Hepatocyte (in vitro differentiated cells): ENCODE results near the gene TRAPPC3. TPM values are rescaled to one million over a fixed set of nuclear protein-coding genes. Genes with fewer than 3 reads are reported as not detected.

Experiments
- DNase-seq: peaks from one replicate; pipeline ENCODE4 v3.0.0-alpha.2; 2016; ENCODE audit warnings: low spot score
- H2AFZ ChIP-seq: fragments of 200-600 bp; sonication (generic); 2 replicates; pipeline ENCODE4 v1.6.0; 2016; ENCODE audit warnings: antibody characterized with exemption, mild to moderate bottlenecking
- H3K27ac ChIP-seq: fragments of 200-600 bp; sonication (generic); 2 replicates; pipeline ENCODE4 v1.5.1; 2016; ENCODE audit warnings: mild to moderate bottlenecking
- H3K27me3 ChIP-seq: fragments of 200-600 bp; sonication (generic); 2 replicates; pipeline ENCODE4 v1.6.1; 2016
- H3K36me3 ChIP-seq: fragments of 200-600 bp; sonication (generic); replicated peaks from 2 replicates; pipeline ENCODE4 v1.5.1; 2016; ENCODE audit warnings: low read depth; ENCODE audit not compliant: insufficient read depth
- H3K4me1 ChIP-seq: fragments of 200-600 bp; sonication (generic); 2 replicates; pipeline ENCODE4 v1.5.1; 2016; ENCODE audit warnings: mild to moderate bottlenecking, moderate library complexity; ENCODE audit not compliant: insufficient read depth
- H3K4me2 ChIP-seq: fragments of 200-600 bp; sonication (generic); 2 replicates; pipeline ENCODE4 v1.6.0; 2016
- H3K4me3 ChIP-seq: fragments of 200-600 bp; sonication (generic); 2 replicates; pipeline ENCODE4 v1.5.1; 2016; ENCODE audit warnings: mild to moderate bottlenecking
- H3K79me2 ChIP-seq: fragments of 200-600 bp; sonication (generic); 2 replicates; pipeline ENCODE4 v1.6.0; 2017; ENCODE audit warnings: mild to moderate bottlenecking
- H3K9me2 ChIP-seq: fragments of 200-600 bp; sonication (generic); replicated peaks from 2 replicates; pipeline ENCODE4 v1.6.0; 2017; ENCODE audit warnings: mild to moderate bottlenecking; ENCODE audit not compliant: insufficient read depth
- H3K9me3 ChIP-seq: fragments of 200-600 bp; sonication (generic); 2 replicates; pipeline ENCODE4 v1.5.1; 2016; ENCODE audit warnings: low read depth, mild to moderate bottlenecking
- H4K20me1 ChIP-seq: fragments of 200-600 bp; sonication (generic); 2 replicates; pipeline ENCODE4 v1.6.0; 2016; ENCODE audit warnings: mild to moderate bottlenecking; ENCODE audit not compliant: insufficient read depth, poor library complexity, severe bottlenecking
- EZH2 ChIP-seq: fragments of 200-600 bp; sonication (generic); IDR thresholded peaks from 2 replicates; pipeline ENCODE4 v1.6.1; 2016; ENCODE audit warnings: antibody characterized with exemption, mild to moderate bottlenecking, borderline replicate concordance
- EZH2phosphoT487 ChIP-seq: fragments of 200-600 bp; sonication (generic); IDR thresholded peaks from one replicate; pipeline ENCODE4 v1.6.1; 2018; ENCODE audit warnings: antibody characterized with exemption, mild to moderate bottlenecking, low read depth, moderate library complexity; ENCODE audit not compliant: unreplicated experiment, severe bottlenecking
- WGBS: methylation state at CpG from one replicate; pipeline ENCODE4 v1.1.6; 2016; ENCODE audit warnings: low lambda C conversion rate; ENCODE audit errors: missing lambda C conversion rate; 5-methylcytosine and 5-hydroxymethylcytosine counted together
- polyA plus RNA-seq: library from polyadenylated mRNA; unstranded; fragments of >200 nt; fragmentation: Nextera tagmentation; extraction: Ambion mirVana; gene quantifications from 2 replicates; pipeline ENCODE4 v1.2.1, GENCODE V29; 2016
- small RNA-seq: library from RNA; depleted of rRNA; stranded (forward); fragments of <200 nt; gene quantifications from one replicate; pipeline ENCODE3, GENCODE V24; 2014
- total RNA-seq: library from RNA; depleted of rRNA; stranded (reverse); fragments of >200 nt; gene quantifications from 2 replicates; pipeline ENCODE4 v1.2.3, GENCODE V29; 2014
- TF ChIP-seq, protein P1 (sequence below): fragments of 200-600 bp; sonication (generic); IDR thresholded peaks from 2 replicates; pipeline ENCODE4 v1.5.1; 2016; ENCODE audit warnings: antibody characterized with exemption, mild to moderate bottlenecking; ENCODE audit not compliant: poor library complexity

The TRAPPC3 gene
- total and polyA plus RNA-seq, 2 experiments from 2014 or later, result 128 to 131 TPM

GRCh38 chr1:36087233-36088123 lies 61.8 kb downstream of the TRAPPC3 start:
- Histone ChIP-seq H3K9me3 (no peaks in the 10 kb centered on the region), H3K36me3 (no peaks in the 10 kb centered on the region), H3K4me1 (peaks cover 19% of the 10 kb centered on the region), H3K27me3 (no peaks in the 10 kb centered on the region), H3K27ac (no peak overlapping the region), H3K4me3 (no peak overlapping the region), H2AFZ (no peak overlapping the region), H3K79me2 (peaks cover 27% of the 10 kb centered on the region), H4K20me1 (peaks cover 3% of the 10 kb centered on the region), H3K4me2 (no peak overlapping the region), H3K9me2 (no peaks in the 10 kb centered on the region)
- 93% methylated on average over 28 of the region's 31 CpGs for WGBS
- no peak for TF ChIP-seq EZH2
- TF ChIP-seq, protein P1, sequence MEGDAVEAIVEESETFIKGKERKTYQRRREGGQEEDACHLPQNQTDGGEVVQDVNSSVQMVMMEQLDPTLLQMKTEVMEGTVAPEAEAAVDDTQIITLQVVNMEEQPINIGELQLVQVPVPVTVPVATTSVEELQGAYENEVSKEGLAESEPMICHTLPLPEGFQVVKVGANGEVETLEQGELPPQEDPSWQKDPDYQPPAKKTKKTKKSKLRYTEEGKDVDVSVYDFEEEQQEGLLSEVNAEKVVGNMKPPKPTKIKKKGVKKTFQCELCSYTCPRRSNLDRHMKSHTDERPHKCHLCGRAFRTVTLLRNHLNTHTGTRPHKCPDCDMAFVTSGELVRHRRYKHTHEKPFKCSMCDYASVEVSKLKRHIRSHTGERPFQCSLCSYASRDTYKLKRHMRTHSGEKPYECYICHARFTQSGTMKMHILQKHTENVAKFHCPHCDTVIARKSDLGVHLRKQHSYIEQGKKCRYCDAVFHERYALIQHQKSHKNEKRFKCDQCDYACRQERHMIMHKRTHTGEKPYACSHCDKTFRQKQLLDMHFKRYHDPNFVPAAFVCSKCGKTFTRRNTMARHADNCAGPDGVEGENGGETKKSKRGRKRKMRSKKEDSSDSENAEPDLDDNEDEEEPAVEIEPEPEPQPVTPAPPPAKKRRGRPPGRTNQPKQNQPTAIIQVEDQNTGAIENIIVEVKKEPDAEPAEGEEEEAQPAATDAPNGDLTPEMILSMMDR, result no peak
- TF ChIP-seq EZH2phosphoT487, result no peak
- no peak for DNase-seq

Small RNA genes lying within 50 kb of the gene (small RNA-seq; reads per million reads assigned to genes)
- gene RN7SL131P, result not detected

Other genes with a start within 250 kb of the TRAPPC3 start
- gene AGO3, start 218.4 kb downstream of the TRAPPC3 start, total RNA-seq, result 24.4 and 32.8 TPM in 2 replicates
- 16.9 and 23.3 TPM in 2 replicates for gene AGO3, start 218.4 kb downstream of the TRAPPC3 start, polyA plus RNA-seq
- gene TEKT2, start 65.4 kb downstream of the TRAPPC3 start, total RNA-seq, result 1.1 TPM in 1 of 2 replicates, not detected in the other
- gene TEKT2, start 65.4 kb downstream of the TRAPPC3 start, polyA plus RNA-seq, result 0.16 and 1.4 TPM in 2 replicates
- gene ADPRS, start 60.6 kb downstream of the TRAPPC3 start, total RNA-seq, result 27.4 and 37.6 TPM in 2 replicates
- gene ADPRS, start 60.6 kb downstream of the TRAPPC3 start, polyA plus RNA-seq, result 40.9 and 42.7 TPM in 2 replicates
- gene COL8A2, start 24.3 kb downstream of the TRAPPC3 start, total RNA-seq, result 32.6 and 44.8 TPM in 2 replicates
- 53.7 and 59.4 TPM in 2 replicates for gene COL8A2, start 24.3 kb downstream of the TRAPPC3 start, polyA plus RNA-seq
- gene MAP7D1, start 6.7 kb upstream of the TRAPPC3 start, total RNA-seq, result 46.0 and 48.4 TPM in 2 replicates
- gene MAP7D1, start 6.7 kb upstream of the TRAPPC3 start, polyA plus RNA-seq, result 84.7 and 97.8 TPM in 2 replicates
- 82.7 and 84.6 TPM in 2 replicates for gene THRAP3, start 75.0 kb upstream of the TRAPPC3 start, total RNA-seq
- 45.8 and 50.0 TPM in 2 replicates for gene THRAP3, start 75.0 kb upstream of the TRAPPC3 start, polyA plus RNA-seq
- 2.9 and 4.6 TPM in 2 replicates for gene SH3D21, start 156.9 kb upstream of the TRAPPC3 start, total RNA-seq
- 2.6 and 4.7 TPM in 2 replicates for gene SH3D21, start 156.9 kb upstream of the TRAPPC3 start, polyA plus RNA-seq
- 67.2 and 82.2 TPM in 2 replicates for gene EVA1B, start 174.2 kb upstream of the TRAPPC3 start, total RNA-seq
- 67.1 and 68.7 TPM in 2 replicates for gene EVA1B, start 174.2 kb upstream of the TRAPPC3 start, polyA plus RNA-seq
- gene STK40, start 236.4 kb upstream of the TRAPPC3 start, total RNA-seq, result 28.2 and 30.7 TPM in 2 replicates
- gene STK40, start 236.4 kb upstream of the TRAPPC3 start, polyA plus RNA-seq, result 48.4 and 56.3 TPM in 2 replicates
- gene LSM10, start 248.4 kb upstream of the TRAPPC3 start, total RNA-seq, result 9.4 and 10.4 TPM in 2 replicates
- gene LSM10, start 248.4 kb upstream of the TRAPPC3 start, polyA plus RNA-seq, result 54.6 and 63.9 TPM in 2 replicates